ENCODE data around the gene POLR1E. TPM values are rescaled to one million over a fixed set of nuclear protein-coding genes. Genes with fewer than 3 reads are reported as not detected.
A peak's percentile ranks its signal among the peaks of the same experiment; 100 is the strongest.

POLR1E gene
- total RNA-seq, 1 experiment from 2014 or later: 21.8 TPM

DNA sequence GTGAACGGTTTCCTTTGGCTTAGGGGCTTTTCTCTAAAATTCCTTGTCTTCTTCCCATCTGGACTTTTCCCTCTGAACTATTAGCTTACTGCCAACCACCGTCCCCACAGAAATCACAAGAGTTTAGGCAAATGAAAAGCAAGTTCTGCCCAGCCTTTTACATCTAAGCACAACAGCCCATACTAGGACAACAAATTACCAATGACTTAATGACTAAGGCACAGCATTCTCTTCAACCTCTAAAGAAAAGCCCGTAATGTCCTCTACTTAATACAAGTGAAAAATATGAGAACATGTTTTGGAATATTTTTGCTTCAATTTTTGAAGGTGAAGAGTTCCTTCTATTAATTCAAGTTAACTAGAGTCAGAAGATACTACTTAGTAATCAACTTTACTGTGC is 21.7 kb upstream of the POLR1E start:
- no peaks in the 10 kb centered on the region for H3K9me3 ChIP-seq (ENCODE audit: insufficient read depth, low read depth)
- H3K4me2 ChIP-seq: peak overlapping the region; percentile 99
- peak overlapping the region; percentile 92 for H3K4me3 ChIP-seq
- peaks cover 7% of the 10 kb centered on the region; the same call in 1 of the 2 replicates for H4K20me1 ChIP-seq (ENCODE audit: insufficient read depth)
- CTCF ChIA-PET: no interaction called here
- H3K36me3 ChIP-seq (ENCODE audit: low read depth): no peaks in the 10 kb centered on the region
- H2AFZ ChIP-seq: 0 out of 2 replicates have a peak overlapping the region, but pooled peaks have one; percentile 86
- no TSS peak for BruUV-seq (replicated peaks)
- POLR2A ChIA-PET (ENCODE audit: unreplicated experiment): no interaction called here
- DNase-seq: no peak
- H3K79me2 ChIP-seq (ENCODE audit: low read depth): peaks cover 51% of the 10 kb centered on the region
- H3K27ac ChIP-seq: peak overlapping the region; percentile 81
- H3K27me3 ChIP-seq (ENCODE audit: insufficient read depth, low read depth): no peaks in the 10 kb centered on the region
- H3K4me1 ChIP-seq (replicated peaks; ENCODE audit: insufficient read depth): peaks cover 21% of the 10 kb centered on the region
- H3K9me2 ChIP-seq (ENCODE audit: insufficient read depth): no peaks in the 10 kb centered on the region
- TF ChIP-seq, protein P1, sequence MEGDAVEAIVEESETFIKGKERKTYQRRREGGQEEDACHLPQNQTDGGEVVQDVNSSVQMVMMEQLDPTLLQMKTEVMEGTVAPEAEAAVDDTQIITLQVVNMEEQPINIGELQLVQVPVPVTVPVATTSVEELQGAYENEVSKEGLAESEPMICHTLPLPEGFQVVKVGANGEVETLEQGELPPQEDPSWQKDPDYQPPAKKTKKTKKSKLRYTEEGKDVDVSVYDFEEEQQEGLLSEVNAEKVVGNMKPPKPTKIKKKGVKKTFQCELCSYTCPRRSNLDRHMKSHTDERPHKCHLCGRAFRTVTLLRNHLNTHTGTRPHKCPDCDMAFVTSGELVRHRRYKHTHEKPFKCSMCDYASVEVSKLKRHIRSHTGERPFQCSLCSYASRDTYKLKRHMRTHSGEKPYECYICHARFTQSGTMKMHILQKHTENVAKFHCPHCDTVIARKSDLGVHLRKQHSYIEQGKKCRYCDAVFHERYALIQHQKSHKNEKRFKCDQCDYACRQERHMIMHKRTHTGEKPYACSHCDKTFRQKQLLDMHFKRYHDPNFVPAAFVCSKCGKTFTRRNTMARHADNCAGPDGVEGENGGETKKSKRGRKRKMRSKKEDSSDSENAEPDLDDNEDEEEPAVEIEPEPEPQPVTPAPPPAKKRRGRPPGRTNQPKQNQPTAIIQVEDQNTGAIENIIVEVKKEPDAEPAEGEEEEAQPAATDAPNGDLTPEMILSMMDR (conservative IDR thresholded peaks at IDR 0.05): no peak
- no peak for TF ChIP-seq EZH2 (IDR thresholded peaks at IDR 0.05; ENCODE audit: low read depth)
- intact Hi-C loops (cut with micrococcal nuclease; ENCODE audit: unreplicated experiment): loop anchor here (2.0 kb wide), 2 partner anchors 41 to 51 kb away; partner anchors contain the start of gene GRHPR
- peaks cover 27% of the 10 kb centered on the region for H3F3A ChIP-seq (ENCODE audit: insufficient read depth, low read depth)

DNA sequence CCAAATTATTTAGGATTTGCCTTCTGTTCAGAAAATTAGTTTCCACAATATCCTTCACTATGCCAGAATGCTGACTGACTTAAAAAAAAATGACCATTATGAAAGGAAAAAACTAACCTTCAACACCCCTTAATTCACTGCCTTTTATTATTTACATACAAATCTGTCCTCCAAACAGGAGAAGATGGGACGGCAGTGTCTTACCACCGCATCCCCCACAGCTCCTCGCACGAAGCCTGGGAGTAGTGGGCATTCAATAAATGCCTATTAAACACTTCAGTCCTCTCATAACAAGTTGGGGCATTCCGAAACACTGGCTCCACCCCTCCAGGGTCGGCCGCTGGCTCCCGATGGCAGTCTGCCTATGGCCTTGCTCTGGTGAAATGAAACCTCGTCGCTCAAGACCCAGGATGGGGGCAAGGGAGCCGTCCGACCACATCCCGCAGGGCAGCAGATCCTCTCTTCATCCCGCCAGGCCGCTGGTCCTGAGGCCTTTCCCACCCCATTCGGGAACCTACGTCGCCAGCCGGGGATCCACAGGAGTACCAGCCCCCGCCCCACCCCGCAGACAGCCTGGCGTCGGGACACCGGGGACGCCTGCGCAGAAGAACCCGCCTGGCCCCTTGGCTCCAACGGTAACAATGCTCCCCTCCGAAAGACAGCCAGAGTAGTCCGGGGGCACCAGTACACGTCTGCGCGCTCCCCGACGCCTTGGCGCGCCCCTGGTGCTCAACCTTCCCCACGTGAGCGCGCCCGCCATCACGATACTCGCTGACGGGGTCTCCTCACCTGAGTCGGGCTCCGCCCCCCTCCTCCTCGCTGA is 21.1 kb upstream of the POLR1E start:
- Histone ChIP-seq H2AFZ (peak overlapping the region; percentile 86), H3F3A (ENCODE audit: insufficient read depth, low read depth) (peaks cover 27% of the 10 kb centered on the region), H3K4me1 (replicated peaks; ENCODE audit: insufficient read depth) (peaks cover 21% of the 10 kb centered on the region), H4K20me1 (ENCODE audit: insufficient read depth) (peaks cover 7% of the 10 kb centered on the region; the same call in 1 of the 2 replicates), H3K4me3 (peak overlapping the region; percentile 92), H3K9me2 (ENCODE audit: insufficient read depth) (no peaks in the 10 kb centered on the region), H3K9me3 (ENCODE audit: insufficient read depth, low read depth) (no peaks in the 10 kb centered on the region), H3K36me3 (ENCODE audit: low read depth) (no peaks in the 10 kb centered on the region), H3K4me2 (peak overlapping the region; percentile 99), H3K27me3 (ENCODE audit: insufficient read depth, low read depth) (no peaks in the 10 kb centered on the region), H3K27ac (peak overlapping the region; percentile 81), H3K79me2 (ENCODE audit: low read depth) (peaks cover 50% of the 10 kb centered on the region)
- ChIA-PET CTCF (interaction anchor here (0.9 to 1.8 kb wide), 2 partner anchors 17 to 52 kb away, joined by 3 to 5 read pairs; no protein-coding TSS in a partner anchor), POLR2A (ENCODE audit: unreplicated experiment) (interaction anchor here (0.6 to 0.7 kb wide), 3 partner anchors 21 to 557 kb away, joined by 6 to 12 read pairs (median 6); no protein-coding TSS in a partner anchor)
- intact Hi-C loops (cut with micrococcal nuclease; ENCODE audit: unreplicated experiment): loop anchor here (2.0 kb wide), 2 partner anchors 42 to 52 kb away; partner anchors contain the start of gene GRHPR
- no TSS peak for BruUV-seq (replicated peaks)
- TF ChIP-seq, protein P1 (conservative IDR thresholded peaks at IDR 0.05): no peak
- TF ChIP-seq EZH2 (IDR thresholded peaks at IDR 0.05; ENCODE audit: low read depth): no peak
- DNase-seq: peak in 1 of 2 experiments; percentile 57

DNA sequence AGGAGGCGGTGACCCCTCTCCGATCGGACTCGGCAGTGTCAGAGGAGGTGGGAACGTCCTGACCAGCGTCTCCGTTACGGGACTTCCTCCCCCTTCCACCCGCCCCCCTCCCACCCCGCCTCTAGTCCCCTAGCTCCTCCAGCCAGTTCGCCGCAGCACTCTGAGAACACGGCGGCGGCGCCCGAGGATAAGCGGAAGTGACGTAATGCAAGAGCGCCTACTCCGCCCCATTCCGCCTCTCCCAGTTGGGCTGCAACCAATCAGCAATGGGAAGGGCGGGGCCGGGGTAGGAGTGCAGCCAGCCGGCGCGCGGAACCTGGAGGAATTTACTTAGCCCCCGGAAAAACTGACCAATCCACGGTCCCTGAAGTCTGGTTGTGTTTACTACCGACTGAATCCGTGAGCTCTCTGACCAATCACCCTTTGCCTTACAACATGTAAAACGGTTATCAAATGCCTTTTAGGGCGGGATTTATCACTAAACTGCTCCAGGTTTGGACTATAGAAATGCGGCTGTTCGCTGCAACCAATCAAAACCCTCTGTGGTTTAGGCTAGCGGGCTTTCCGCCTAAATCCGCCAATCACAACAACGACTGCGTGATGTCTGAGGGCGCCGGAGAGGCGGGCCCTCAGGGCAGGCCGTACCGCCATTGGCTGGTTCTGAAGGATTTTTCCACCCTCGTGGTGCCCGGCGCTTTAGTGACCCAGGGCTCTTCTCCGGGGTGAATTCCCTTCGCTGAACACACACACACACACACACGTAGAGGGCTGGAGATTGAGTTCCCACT is 20.3 kb upstream of the POLR1E start, which contains the start of gene ZBTB5:
TSS of gene ZBTB5 (minus strand) at position 202 of the 788 bp plus-strand sequence. CDS start 22,899 bp downstream, outside the sequence.
- Histone ChIP-seq H3K4me2 (peak within 1 kb of the TSS; percentile 99), H3K36me3 (ENCODE audit: low read depth) (no peaks in the 10 kb centered on the region), H3K79me2 (ENCODE audit: low read depth) (peaks cover 42% of the 10 kb centered on the region), H3K4me1 (replicated peaks; ENCODE audit: insufficient read depth) (peaks cover 21% of the 10 kb centered on the region), H3K9me3 (ENCODE audit: insufficient read depth, low read depth) (no peaks in the 10 kb centered on the region), H3K4me3 (peak within 1 kb of the TSS; percentile 92), H4K20me1 (ENCODE audit: insufficient read depth) (peaks cover 7% of the 10 kb centered on the region; the same call in 1 of the 2 replicates), H3F3A (ENCODE audit: insufficient read depth, low read depth) (peaks cover 27% of the 10 kb centered on the region), H3K27me3 (ENCODE audit: insufficient read depth, low read depth) (no peaks in the 10 kb centered on the region), H3K27ac (peak within 1 kb of the TSS; percentile 81), H2AFZ (peak within 1 kb of the TSS; percentile 92), H3K9me2 (ENCODE audit: insufficient read depth) (no peaks in the 10 kb centered on the region)
- ChIA-PET POLR2A (ENCODE audit: unreplicated experiment) (interaction anchor here (0.6 to 0.7 kb wide), 6 partner anchors 16 to 558 kb away, joined by 6 to 17 read pairs (median 8); no protein-coding TSS in a partner anchor), CTCF (interaction anchor here (0.6 to 1.8 kb wide), 3 partner anchors 16 to 573 kb away, joined by 3 to 5 read pairs (median 3); no protein-coding TSS in a partner anchor)
- TF ChIP-seq EZH2 (IDR thresholded peaks at IDR 0.05; ENCODE audit: low read depth): no peak
- TF ChIP-seq, protein P1 (conservative IDR thresholded peaks at IDR 0.05): no peak
- BruUV-seq (replicated peaks): no TSS peak
- intact Hi-C loops (cut with micrococcal nuclease; ENCODE audit: unreplicated experiment): loop anchor here (2.0 kb wide), 2 partner anchors 43 to 53 kb away; partner anchors contain the start of gene GRHPR
- peak; percentile 95 to 96 for DNase-seq
